K562 (cell line): ENCODE data around the gene MEGF9. TPM values are rescaled to one million over a fixed set of nuclear protein-coding genes. Genes with fewer than 3 reads are reported as not detected.

ENCODE experiments used
- BRCA1 ChIP-seq, 2 experiments: fragments of 450-650 bp in 1 of 2; sonication (generic) in 1 of 2; formaldehyde crosslinking in 1 of 2; IDR thresholded peaks; 2 replicates each; pipeline versions ENCODE4 v1.5.0 to v1.6.1; 2017 to 2020; ENCODE audit warnings: mild to moderate bottlenecking in 1 of 2, missing genetic modification reagents in 1 of 2
- CREB5 ChIP-seq: fragments of 250-450 bp; sonication (Bioruptor Pico); IDR thresholded peaks from 2 replicates; pipeline ENCODE4 v1.5.0; 2020; ENCODE audit warnings: mild to moderate bottlenecking
- EHMT2 ChIP-seq: fragments of 450-650 bp; IDR thresholded peaks from 2 replicates; pipeline ENCODE4 v1.6.1; 2018; ENCODE audit warnings: antibody characterized with exemption
- FOXJ3 ChIP-seq: sonication (generic); formaldehyde crosslinking; IDR thresholded peaks from 2 replicates; pipeline ENCODE4 v1.4.0; 2020; ENCODE audit warnings: mild to moderate bottlenecking, missing genetic modification reagents
- MCM5 ChIP-seq: fragments of 450-650 bp; IDR thresholded peaks from 2 replicates; pipeline ENCODE4 v1.6.1; 2016; ENCODE audit warnings: low read depth
- NFE2L1 ChIP-seq: fragments of 450-650 bp; IDR thresholded peaks from 2 replicates; pipeline ENCODE4 v1.6.1; 2016; ENCODE audit warnings: missing genetic modification characterization, low read depth, mild to moderate bottlenecking, missing compliant biosample characterization, moderate library complexity, borderline replicate concordance
- NFIX ChIP-seq: fragments of 250-450 bp; sonication (Bioruptor Pico); IDR thresholded peaks from 2 replicates; pipeline ENCODE4 v1.4.0; 2020; ENCODE audit warnings: low read depth, mild to moderate bottlenecking, moderate library complexity
- PHF20 ChIP-seq: fragments of 450-650 bp; IDR thresholded peaks from 2 replicates; pipeline ENCODE4 v1.6.1; 2018; ENCODE audit not compliant: partially characterized antibody
- SOX6 ChIP-seq: fragments of 450-650 bp; IDR thresholded peaks from 2 replicates; pipeline ENCODE4 v1.6.1; 2014; ENCODE audit warnings: mild to moderate bottlenecking
- TEAD4 ChIP-seq, 2 experiments: sonication (generic) in 1 of 2; formaldehyde crosslinking in 1 of 2; IDR thresholded peaks; 2 replicates each; pipeline versions ENCODE4 v1.6.1 to v1.8.0; 2012 to 2022; ENCODE audit warnings: borderline replicate concordance in 1 of 2, inconsistent platforms in 1 of 2, low read length in 1 of 2, mild to moderate bottlenecking in 1 of 2, missing genetic modification reagents in 1 of 2
- THAP7 ChIP-seq: fragments of 250-450 bp; sonication (Bioruptor Pico); IDR thresholded peaks from 2 replicates; pipeline ENCODE4 v1.5.0; 2021
- ZBTB8A ChIP-seq: fragments of 450-650 bp; IDR thresholded peaks from 2 replicates; pipeline ENCODE4 v1.6.1; 2018; ENCODE audit warnings: mild to moderate bottlenecking, moderate library complexity; ENCODE audit not compliant: partially characterized antibody
- ZFPM2 ChIP-seq: fragments of 250-450 bp; sonication (Bioruptor Pico); IDR thresholded peaks from 2 replicates; pipeline ENCODE4 v1.5.1; 2022; ENCODE audit warnings: mild to moderate bottlenecking
- ZNF280B ChIP-seq: fragments of 250-450 bp; sonication (Bioruptor Pico); IDR thresholded peaks from 2 replicates; pipeline ENCODE4 v1.5.1; 2021; ENCODE audit warnings: mild to moderate bottlenecking
- ZNF780A ChIP-seq: fragments of 250-450 bp; sonication (Bioruptor Pico); IDR thresholded peaks from 2 replicates; pipeline ENCODE4 v1.5.0; 2021; ENCODE audit warnings: mild to moderate bottlenecking
- polyA plus RNA-seq, 8 experiments: library from polyadenylated mRNA; depleted of rRNA in 4 of 8; stranded (reverse) in 5 of 8; unstranded in 3 of 8; fragments of >200 nt; fragmentation: Nextera tagmentation in 2 of 8; fragmentation: Illumina TruSeq in 1 of 8; extraction: Ambion mirVana in 2 of 8; extraction: Trizol in 1 of 8; gene quantifications; 2 replicates each; pipeline versions ENCODE4 v1.2.1 to v1.2.3, GENCODE V29; 2011 to 2014; ENCODE audit warnings: inconsistent platforms in 1 of 8, missing spikeins in 1 of 8
- total RNA-seq, 7 experiments: library from RNA; depleted of rRNA in 6 of 7; stranded (reverse); fragments of >200 nt in 6 of 7; fragmentation: Illumina TruSeq in 2 of 7; extraction: Trizol in 2 of 7; gene quantifications; 2 replicates each; pipeline versions ENCODE4 v1.2.1 to v1.2.3, GENCODE V29; 2011 to 2021; ENCODE audit warnings: low replicate concordance in 1 of 7
- TF ChIP-seq, protein P1 (sequence below): fragments of 450-650 bp; formaldehyde crosslinking; IDR thresholded peaks from 2 replicates; pipeline ENCODE4 v1.4.0; 2022; ENCODE audit warnings: missing genetic modification characterization
- TF ChIP-seq, protein P2 (sequence below): fragments of 250-450 bp; sonication (Bioruptor Pico); IDR thresholded peaks from 2 replicates; pipeline ENCODE4 v1.5.0; 2022; ENCODE audit warnings: mild to moderate bottlenecking

MEGF9 gene
- total and polyA plus RNA-seq, 9 of the 15 experiments (the other 6 are each of a cell fraction or from before 2014, with no cell fraction given) = 2.1 to 6.2 (median 3.8) TPM

DNA sequence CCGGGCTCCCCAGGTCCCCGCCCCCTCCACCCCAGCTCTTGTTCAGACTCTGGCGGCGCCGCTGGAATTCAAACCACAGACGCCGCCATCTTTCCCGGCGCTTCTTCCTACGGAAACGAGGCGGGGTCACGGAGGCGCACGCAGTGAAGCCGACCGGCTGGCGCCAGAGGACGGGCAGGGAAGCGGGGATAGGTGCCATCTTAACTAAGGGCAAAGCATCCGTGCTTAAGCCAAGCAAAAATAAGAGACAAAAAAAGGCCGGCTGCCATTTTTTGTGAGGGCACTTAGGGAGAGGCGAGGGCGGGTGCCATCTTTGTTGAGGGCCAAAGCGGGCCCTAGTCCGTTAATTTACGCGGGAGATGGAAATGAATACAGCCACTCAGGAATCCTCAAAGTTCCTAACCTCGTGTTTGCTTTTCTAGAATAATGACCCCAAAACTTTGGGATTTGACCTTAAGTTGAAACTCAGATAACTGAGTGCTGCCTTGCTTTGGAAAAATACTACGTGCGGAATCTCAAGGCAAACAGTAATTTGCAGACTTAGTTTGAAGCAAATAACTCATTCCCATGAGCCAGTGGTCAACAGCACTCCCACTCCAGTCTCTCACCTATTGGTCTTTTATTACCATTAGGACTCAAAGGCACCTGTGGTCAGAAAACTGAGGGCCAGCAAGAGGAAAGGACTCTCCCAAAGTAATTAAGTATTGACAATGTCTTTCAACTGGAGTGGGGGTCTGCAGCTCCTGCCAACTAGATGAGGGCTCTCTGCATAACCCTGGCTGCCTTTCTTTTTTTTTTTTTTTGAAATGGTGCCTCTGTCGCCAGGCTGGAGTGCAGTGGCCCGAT lies 134.0 kb downstream of the MEGF9 start, which contains the start of gene CDK5RAP2 (continued):
- no peak for TF ChIP-seq ZNF280B (CRISPR knock-in tag)
- TF ChIP-seq BRCA1 (IDR thresholded peaks at IDR 0.05) = no peak
- no peak for TF ChIP-seq BRCA1 (CRISPR knock-in tag; IDR thresholded peaks at IDR 0.05)
- no peak; the same call in 1 of the 2 replicates for TF ChIP-seq NFE2L1 (tag)
- TF ChIP-seq ZBTB8A = no peak
- TF ChIP-seq, protein P1, sequence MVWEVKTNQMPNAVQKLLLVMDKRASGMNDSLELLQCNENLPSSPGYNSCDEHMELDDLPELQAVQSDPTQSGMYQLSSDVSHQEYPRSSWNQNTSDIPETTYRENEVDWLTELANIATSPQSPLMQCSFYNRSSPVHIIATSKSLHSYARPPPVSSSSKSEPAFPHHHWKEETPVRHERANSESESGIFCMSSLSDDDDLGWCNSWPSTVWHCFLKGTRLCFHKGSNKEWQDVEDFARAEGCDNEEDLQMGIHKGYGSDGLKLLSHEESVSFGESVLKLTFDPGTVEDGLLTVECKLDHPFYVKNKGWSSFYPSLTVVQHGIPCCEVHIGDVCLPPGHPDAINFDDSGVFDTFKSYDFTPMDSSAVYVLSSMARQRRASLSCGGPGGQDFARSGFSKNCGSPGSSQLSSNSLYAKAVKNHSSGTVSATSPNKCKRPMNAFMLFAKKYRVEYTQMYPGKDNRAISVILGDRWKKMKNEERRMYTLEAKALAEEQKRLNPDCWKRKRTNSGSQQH (CRISPR knock-in tag) = peak; percentile 63; the same call in 1 of the 2 replicates
- no peak for TF ChIP-seq SOX6
- TF ChIP-seq NFIX (CRISPR knock-in tag) = no peak
- TF ChIP-seq EHMT2 = peak; percentile 66; the same call in 1 of the 2 replicates
- peak; percentile 83 for TF ChIP-seq PHF20
- no peak for TF ChIP-seq THAP7 (CRISPR knock-in tag)
- no peak for TF ChIP-seq ZNF780A (CRISPR knock-in tag)
- no peak for TF ChIP-seq MCM5
- TF ChIP-seq, protein P2, sequence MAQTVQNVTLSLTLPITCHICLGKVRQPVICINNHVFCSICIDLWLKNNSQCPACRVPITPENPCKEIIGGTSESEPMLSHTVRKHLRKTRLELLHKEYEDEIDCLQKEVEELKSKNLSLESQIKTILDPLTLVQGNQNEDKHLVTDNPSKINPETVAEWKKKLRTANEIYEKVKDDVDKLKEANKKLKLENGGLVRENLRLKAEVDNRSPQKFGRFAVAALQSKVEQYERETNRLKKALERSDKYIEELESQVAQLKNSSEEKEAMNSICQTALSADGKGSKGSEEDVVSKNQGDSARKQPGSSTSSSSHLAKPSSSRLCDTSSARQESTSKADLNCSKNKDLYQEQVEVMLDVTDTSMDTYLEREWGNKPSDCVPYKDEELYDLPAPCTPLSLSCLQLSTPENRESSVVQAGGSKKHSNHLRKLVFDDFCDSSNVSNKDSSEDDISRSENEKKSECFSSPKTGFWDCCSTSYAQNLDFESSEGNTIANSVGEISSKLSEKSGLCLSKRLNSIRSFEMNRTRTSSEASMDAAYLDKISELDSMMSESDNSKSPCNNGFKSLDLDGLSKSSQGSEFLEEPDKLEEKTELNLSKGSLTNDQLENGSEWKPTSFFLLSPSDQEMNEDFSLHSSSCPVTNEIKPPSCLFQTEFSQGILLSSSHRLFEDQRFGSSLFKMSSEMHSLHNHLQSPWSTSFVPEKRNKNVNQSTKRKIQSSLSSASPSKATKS = no peak
- peak; percentile 70; the same call in 1 of the 2 replicates for TF ChIP-seq CREB5 (CRISPR knock-in tag)
- TF ChIP-seq FOXJ3 (CRISPR knock-in tag) = no peak
- no peak for TF ChIP-seq ZFPM2 (CRISPR knock-in tag)
- peak; percentile 51 for TF ChIP-seq TEAD4 (IDR thresholded peaks at IDR 0.05; ENCODE audit: low read length)
- no peak for TF ChIP-seq TEAD4 (CRISPR knock-in tag; IDR thresholded peaks at IDR 0.05; ENCODE audit: borderline replicate concordance)
